Measurements from ENCODE around the gene RPA1. TPM values are rescaled to one million over a fixed set of nuclear protein-coding genes. Genes with fewer than 3 reads are reported as not detected.
"Not testable (repeated sequence)": the region's sequence is repeated elsewhere in the genome, so short reads cannot be mapped to it uniquely, and the experiment has no call there.

The RPA1 gene
- total and polyA plus RNA-seq, 9 of the 15 experiments (the other 6 are each of a cell fraction or from before 2014, with no cell fraction given) = 25.2 to 125 (median 47.4) TPM

DNA sequence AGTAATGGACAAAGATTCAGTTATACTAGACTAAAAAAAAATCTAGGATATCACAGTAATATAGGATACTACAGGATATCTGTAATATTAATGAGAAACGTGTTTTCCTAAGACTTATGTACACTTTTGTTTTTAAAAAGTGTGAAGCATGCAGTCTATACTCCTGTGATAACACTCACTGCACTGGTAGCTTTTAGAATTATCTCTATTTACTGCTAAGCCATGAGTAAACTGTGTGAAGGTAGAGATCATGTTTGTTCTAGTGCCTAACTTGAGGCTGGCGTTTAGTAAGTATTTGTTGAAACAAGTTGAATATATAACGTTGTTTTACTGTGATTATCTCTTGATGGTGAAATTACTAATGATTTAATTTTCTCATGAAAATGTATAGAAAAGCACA, 23.9 kb downstream of the RPA1 start:
- DNase-seq (ENCODE audit: extremely low read depth in 1 of 4, low spot score in 3 of 4) (no peak), ATAC-seq (no peak), FAIRE-seq (no peak)
- Histone ChIP-seq H3K4me2 (ENCODE audit: insufficient read depth, low read length) (no peak overlapping the region), H3K9me1 (ENCODE audit: control insufficient read depth, insufficient read depth, low read length) (no peaks in the 10 kb centered on the region), H3K27ac (ENCODE audit: extremely low read depth, low read depth, low read length) (no peak overlapping the region), H3K9ac (ENCODE audit: insufficient read depth in 1 of 2, low read depth in 2 of 2, low read length in 2 of 2) (no peak overlapping the region), H3K4me3 (no peak overlapping the region), H3K36me3 (ENCODE audit: control insufficient read depth, insufficient read depth, low read length) (peaks cover 55% of the 10 kb centered on the region), H3K4me1 (replicated peaks in 1 of 2; ENCODE audit: control insufficient read depth in 2 of 2, insufficient read depth in 2 of 2, low read length in 2 of 2) (no peaks in the 10 kb centered on the region; a peak in 1 of 5 replicates), H4K20me1 (replicated peaks; ENCODE audit: control insufficient read depth, insufficient read depth, low read length) (no peaks in the 10 kb centered on the region), H3K9me3 (replicated peaks; ENCODE audit: control insufficient read depth, insufficient read depth, low read depth, low read length) (no peaks in the 10 kb centered on the region), H3K27me3 (ENCODE audit: control insufficient read depth in 2 of 2, insufficient read depth in 2 of 2, low read length in 2 of 2) (no peaks in the 10 kb centered on the region), H3K79me2 (ENCODE audit: control insufficient read depth, insufficient read depth, low read length) (no peaks in the 10 kb centered on the region), H2AFZ (ENCODE audit: low read depth, low read length) (no peak overlapping the region)
- TF ChIP-seq MYC (IDR thresholded peaks at IDR 0.05; ENCODE audit: low read depth, low read length) = no peak
- no peak for TF ChIP-seq MYC (CRISPR knock-in tag; IDR thresholded peaks at IDR 0.05; ENCODE audit: borderline replicate concordance, low read depth)
- no peak for TF ChIP-seq ZNF780A (CRISPR knock-in tag; IDR thresholded peaks at IDR 0.05)
- TF ChIP-seq ZNF224 (CRISPR knock-in tag; IDR thresholded peaks at IDR 0.05) = no peak
- no peak for TF ChIP-seq ETV6 (IDR thresholded peaks at IDR 0.05; ENCODE audit: borderline replicate concordance in 1 of 2, low read depth in 2 of 2, low read length in 1 of 2)
- TF ChIP-seq ETV6 (CRISPR knock-in tag; IDR thresholded peaks at IDR 0.05; ENCODE audit: borderline replicate concordance) = no peak
- TF ChIP-seq TEAD2 (tag; IDR thresholded peaks at IDR 0.05) = no peak
- TF ChIP-seq NR1H2 (CRISPR knock-in tag; IDR thresholded peaks at IDR 0.05) = no peak
- no peak for TF ChIP-seq SREBF2 (CRISPR knock-in tag; IDR thresholded peaks at IDR 0.05)
- no peak for TF ChIP-seq ARID4B (CRISPR knock-in tag; IDR thresholded peaks at IDR 0.05)
- intact Hi-C loops (cut with micrococcal nuclease) = no loop called here
- 86% methylated on average over 3 of the region's 3 CpGs for WGBS (ENCODE audit: insufficient coverage, low coverage, missing lambda C conversion rate)
- POLR2A ChIA-PET = no interaction called here
- in situ Hi-C loops (cut with MboI) = no loop called here
- CTCF ChIA-PET (ENCODE audit: low intra/inter-chr PET ratio) = no interaction called here
- no TSS peak for BruUV-seq (replicated peaks)

- 97% methylated on average over 8 of the region's 8 CpGs for WGBS (ENCODE audit: insufficient coverage, low coverage, missing lambda C conversion rate)
- H4K20me1 ChIP-seq (replicated peaks; ENCODE audit: control insufficient read depth, insufficient read depth, low read length); in situ Hi-C loops (cut with MboI); H3K27ac ChIP-seq (ENCODE audit: extremely low read depth, low read depth, low read length); H3K9me1 ChIP-seq (ENCODE audit: control insufficient read depth, insufficient read depth, low read length); POLR2A ChIA-PET; H3K4me1 ChIP-seq (replicated peaks in 1 of 2; ENCODE audit: control insufficient read depth in 2 of 2, insufficient read depth in 2 of 2, low read length in 2 of 2); H2AFZ ChIP-seq (ENCODE audit: low read depth, low read length); CTCF ChIA-PET (ENCODE audit: low intra/inter-chr PET ratio); H3K79me2 ChIP-seq (ENCODE audit: control insufficient read depth, insufficient read depth, low read length); H3K4me2 ChIP-seq (ENCODE audit: insufficient read depth, low read length); BruUV-seq (replicated peaks); DNase-seq (ENCODE audit: extremely low read depth in 1 of 4, low spot score in 3 of 4); H3K27me3 ChIP-seq (ENCODE audit: control insufficient read depth in 2 of 2, insufficient read depth in 2 of 2, low read length in 2 of 2); H3K9ac ChIP-seq (ENCODE audit: insufficient read depth in 1 of 2, low read depth in 2 of 2, low read length in 2 of 2); FAIRE-seq; ATAC-seq; H3K9me3 ChIP-seq (replicated peaks; ENCODE audit: control insufficient read depth, insufficient read depth, low read depth, low read length); intact Hi-C loops (cut with micrococcal nuclease); H3K4me3 ChIP-seq: not testable (repeated sequence)
- H3K36me3 ChIP-seq (ENCODE audit: control insufficient read depth, insufficient read depth, low read length) = peaks cover 60% of the 10 kb centered on the region
These were observed 26.7 kb downstream of the RPA1 start for GRCh38 chr17:1856462-1856861.
